GM21390 (cell line): ENCODE measurements around the gene TENM4.

Experiments
- ATAC-seq: cut with Tn5 transposase; IDR thresholded peaks from one replicate; pipeline ENCODE4 v1.9.1; 2021; ENCODE audit not compliant: unreplicated experiment

TENM4 gene

DNA sequence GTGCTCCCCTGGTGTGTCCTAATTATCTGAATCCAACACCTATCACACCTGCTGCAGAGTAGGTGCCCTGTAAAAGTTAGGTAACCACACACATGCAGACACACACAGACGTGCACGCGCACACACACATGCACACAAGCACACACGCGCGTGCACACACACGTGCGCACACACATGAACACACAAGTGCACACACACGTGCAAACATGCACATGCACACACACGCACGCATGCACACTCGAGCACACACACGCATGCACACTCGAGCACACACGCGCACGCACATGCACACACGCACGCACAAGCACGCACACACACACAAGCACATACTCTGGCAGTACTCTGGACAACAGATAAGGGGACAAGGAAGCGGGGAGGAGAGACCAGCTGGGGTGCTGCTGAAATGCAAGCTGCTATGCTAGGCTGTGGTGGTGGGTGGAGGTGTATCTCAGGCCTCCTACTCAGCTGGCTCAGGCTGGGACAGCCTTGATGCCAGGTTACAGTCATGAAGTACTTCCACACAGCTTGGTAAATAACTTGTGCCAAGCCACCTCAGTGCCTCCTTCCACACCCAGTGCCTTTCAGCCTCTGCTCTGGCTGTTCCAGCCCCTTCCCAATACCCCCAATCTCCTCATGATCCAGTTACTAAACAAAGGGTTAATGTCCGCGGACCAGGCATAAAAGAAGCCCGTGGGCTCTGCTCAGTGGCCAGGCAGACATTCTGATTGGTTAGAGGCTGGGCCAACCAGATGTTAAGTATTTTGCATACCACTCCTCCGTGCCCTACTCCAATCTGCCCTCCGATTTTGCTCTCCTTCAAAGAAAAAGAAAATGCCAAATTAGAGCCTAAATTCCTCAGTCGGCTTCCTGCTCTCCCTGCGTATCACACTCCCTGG is 374.1 kb downstream of the TENM4 start:
- ATAC-seq: no peak

DNA sequence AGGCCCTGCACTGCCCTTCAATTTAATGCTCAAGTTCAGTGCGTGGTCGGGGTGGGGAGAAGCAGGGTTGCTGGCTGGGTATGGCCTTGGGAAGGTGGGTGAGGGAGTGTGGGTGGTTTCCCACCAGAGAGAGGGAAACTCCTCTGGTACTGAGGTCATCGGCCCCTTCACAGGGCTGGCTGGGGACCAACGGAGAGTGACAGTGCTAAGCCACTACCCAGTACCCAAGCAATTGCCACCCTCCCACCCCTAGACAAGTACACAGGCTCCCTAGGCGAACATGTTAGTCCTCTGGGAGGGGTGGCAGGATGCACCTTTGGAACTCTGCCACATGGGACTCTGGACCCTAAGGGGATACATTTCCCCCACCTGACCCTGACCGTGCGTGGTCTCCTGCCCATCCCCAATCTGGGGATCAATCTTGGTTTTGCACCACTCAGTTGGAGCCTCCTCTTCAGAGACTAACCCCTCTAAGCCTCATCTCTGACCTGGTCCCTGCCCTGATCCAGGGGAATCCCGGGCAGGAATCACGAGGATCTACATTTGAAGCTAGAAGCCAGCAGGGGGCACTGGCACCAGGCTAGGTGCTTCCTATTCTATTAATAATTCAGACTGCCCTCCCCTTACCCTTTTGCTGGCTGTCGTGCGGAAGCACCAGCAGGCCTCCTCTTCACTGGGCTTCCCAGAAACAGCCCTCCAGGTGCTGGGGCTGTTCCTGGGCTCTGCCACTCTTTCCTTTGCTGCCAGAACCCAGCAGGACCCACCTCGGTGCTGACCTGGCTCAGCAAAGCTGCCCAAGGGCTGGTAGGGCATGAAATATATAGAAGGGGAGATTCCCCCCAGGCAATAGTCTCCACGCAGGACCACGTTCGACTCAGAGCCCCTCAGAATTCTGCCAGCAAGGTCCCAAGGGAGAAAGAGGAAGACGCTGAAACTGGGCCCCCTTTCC is 377.7 kb downstream of the TENM4 start:
- no peak for ATAC-seq

DNA sequence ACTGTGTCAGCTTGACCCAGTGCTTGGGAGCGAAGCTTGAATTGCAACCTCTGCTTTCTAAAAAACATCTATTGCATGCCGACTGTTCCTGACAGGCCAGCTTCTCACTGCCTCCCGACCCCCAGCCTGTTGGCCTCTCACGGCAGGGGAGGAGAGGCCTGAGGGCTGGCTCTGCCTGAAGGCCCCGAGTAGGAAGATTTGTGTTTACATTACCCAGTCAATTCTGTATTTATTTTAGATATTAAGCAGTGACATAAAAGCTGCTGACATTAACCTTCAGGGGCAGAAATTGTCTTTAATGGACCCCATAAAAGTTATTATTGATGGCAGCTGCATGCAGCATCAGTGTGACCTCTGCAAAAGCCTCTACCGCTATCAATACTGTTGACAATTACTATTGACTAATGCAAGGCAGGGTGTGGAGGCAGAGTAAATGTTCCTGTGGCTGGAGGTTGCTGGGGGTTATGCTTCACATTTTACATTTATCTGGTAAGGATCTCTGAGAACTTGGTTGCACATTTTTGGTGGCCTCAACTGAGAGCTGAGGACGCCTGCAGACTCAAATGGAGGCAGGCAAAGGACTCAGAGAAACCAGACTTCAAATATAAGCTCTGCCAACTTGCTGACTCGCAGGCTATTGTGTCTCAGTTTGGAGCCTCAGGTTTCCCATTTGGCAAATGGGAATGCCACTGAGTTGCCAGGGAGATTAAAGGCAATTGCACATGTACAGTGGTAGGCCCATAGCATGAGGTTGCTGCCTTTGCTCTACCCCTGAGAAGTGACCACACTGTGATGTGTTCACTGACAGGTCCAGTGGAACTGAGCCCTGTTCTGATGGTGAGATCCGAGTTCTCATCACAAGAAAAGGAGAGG is 380.5 kb downstream of the TENM4 start:
- ATAC-seq: no peak

DNA sequence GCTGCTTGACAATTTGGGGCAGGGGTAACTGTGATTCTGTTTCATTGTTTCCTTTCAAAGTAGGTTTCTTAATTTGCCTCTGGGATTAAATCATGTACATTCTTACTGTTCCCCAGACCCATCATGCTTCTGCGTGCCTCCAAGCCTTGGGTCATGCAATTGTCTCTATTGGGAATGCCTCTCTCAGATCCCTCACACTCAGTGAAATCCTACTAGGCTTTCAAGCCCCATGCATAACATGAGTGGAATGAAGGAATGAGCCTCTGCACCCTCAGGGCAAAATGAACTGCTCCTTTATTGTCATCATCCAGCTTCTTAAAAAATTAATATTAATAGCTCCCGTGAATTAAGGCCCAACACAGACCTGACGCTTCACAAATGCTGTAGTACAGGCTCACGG is 381.7 kb downstream of the TENM4 start:
- ATAC-seq: no peak

DNA sequence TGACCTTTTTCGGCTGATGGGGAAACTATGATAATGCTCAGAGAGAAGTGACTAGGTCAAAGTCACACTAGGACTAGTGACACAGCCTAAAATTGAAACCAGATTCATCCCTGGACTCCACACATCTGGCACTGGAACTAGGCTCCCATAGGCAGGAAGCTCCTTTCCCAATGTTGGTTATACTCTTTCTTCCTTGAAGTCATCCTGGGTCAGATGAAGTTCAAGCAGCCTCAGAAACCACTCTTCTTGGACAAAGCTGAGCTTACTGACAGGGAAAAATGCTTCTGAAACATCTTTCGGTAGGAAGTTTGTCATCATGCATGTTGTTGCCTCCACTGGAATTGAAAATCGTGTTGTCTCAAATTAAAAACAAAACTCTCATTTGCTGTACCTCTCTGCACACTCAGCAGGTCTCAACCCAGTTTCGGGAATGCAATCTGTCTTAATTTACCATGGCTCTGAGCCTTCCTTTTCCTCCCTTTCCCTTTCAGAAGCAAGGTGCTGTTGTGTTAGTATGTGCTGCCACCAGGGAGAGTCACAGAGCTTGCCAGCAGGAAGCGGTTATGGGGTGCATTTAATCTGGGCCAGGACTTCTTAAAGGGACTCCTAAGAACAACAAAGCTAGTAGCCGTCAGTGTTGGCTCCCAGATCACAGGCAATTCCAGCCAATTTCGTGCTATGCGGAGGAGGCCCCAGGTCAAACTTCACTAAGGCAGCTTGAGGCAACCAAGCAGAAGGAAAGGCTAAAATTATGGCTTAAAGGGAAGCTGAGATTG is 384.8 kb downstream of the TENM4 start:
- no peak for ATAC-seq

DNA sequence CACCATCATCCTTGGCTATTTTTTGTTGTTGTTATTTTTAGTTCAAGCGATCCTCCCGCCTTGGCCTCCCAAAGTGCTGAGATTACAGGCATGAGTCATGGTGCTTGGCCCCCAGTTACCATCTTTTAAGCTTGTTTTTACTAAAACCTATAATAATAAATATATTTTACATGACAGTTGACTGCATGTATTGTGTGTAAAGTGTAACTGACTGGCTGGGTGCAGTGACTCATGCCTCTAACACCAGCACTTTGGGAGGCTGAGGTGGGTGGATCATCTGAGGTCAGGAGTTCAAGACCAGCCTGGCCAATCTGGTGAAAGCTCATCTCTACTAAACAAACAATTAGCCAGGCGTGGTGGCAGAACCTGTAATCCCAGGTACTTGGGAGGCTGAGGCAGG is 386.2 kb downstream of the TENM4 start:
- ATAC-seq: no peak

DNA sequence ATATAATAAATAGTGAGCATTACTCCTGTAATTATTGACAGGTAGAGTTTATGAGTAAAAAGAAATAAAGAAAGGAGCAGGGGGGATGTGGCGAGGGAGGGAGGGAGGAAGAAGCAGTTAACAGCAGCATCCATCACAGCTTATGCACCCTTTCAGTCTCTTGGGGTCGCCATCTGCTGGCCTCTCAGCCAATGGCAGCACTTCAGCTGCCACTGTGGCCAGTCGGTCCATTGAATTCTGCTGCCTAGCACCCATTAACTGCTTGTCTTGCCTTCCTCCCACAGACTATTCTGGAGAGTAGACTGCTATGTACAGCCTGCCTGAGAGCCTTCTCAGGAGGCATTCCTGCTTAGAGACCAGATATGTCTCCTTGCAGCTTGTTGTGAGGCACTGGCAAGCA is 388.3 kb downstream of the TENM4 start:
- no peak for ATAC-seq

DNA sequence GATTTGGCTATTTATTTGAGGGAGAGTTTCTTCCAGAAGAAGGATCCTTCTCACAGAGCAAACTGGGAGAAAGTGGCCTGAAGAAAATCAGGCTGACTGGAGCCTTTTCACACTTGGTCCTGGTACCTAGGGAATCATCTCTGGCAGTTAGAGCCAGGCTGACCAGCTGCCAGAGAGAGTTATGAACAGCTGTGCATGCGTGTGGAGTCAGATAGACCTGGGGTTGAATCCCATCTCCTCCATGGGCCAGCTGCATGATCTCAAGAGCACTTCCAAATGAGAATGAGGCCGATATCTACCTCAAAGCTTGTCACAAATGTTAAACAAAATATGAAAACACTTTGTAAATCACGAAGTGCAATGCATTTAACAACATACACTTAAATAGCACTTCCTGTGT is 390.0 kb downstream of the TENM4 start:
- ATAC-seq: no peak

DNA sequence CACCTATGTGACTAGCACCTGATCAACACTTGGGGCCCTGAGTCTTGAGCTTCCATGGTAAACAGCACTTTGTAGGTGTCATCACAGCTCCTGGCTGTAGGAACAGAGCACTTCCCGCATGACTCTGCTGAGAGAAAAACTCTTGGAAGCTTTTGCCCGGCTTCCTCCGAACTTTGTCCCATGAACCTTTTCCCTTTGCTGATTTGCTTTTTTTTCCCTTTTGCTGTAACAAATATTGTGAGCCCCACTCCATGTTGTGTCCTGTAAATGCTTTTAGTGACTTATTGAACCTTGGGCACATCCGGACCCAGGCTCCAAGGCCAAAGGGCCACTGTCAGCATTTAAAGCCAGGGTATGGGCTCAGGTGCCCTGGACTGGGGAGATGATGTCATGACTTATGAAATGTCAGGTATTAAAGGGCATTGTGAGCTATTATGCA is 391.1 kb downstream of the TENM4 start:
- ATAC-seq: no peak

DNA sequence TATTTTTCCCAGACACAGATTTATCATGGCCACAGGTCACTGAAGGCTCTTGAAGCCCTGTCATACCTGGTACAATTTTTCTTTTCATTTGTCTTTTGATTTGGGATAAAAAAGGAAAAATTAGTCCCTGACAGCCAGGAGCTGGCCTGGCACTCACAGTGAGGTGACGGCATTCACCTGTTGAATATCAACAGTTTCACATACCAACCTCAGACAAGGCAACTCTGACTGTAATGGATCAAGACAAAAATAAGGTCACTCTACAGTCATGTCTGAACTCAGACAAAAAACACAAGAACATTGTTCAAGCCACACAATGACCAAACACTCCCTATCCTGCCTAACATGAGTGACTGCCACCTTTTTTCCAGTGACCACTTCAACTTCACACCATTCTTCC is 392.9 kb downstream of the TENM4 start:
- no peak for ATAC-seq

DNA sequence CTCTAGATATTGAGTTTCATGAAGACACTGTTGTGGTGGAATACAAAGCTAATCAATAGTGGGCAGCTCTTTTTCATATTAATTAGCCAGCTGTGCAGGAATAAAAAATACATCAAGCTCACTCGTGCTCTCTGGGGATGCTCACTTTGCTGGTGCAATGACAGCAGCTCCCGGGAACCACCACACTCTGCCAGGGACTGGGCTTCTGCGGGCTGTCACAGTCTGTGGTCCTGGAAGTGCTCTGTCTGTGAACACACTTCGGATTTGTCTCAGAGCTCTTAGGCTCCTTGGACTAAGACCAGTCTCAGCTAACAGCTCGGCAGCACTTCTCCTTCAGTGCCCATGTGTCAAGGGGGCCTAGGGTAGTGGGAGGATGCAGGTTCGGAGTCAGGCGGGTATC is 393.5 kb downstream of the TENM4 start:
- ATAC-seq: no peak

DNA sequence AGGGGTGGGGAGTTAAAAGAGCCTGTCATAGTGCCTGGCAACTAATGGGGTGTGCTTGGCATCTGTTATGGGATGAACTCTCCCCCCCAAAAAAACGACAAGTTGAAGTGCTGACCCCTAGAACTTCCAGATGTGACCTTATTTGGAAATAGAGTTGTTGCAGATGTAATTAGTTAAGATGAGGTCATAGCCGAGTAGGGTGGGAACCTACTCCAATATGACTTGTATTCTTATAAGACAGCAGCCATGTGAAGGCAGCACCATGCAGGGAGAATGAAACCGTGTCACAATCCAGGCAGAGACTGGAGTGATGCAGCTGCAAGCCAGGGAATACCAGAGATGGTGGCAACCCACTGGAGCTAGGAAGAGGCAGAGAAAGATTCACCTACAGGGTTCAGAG is 394.5 kb downstream of the TENM4 start:
- ATAC-seq: no peak

DNA sequence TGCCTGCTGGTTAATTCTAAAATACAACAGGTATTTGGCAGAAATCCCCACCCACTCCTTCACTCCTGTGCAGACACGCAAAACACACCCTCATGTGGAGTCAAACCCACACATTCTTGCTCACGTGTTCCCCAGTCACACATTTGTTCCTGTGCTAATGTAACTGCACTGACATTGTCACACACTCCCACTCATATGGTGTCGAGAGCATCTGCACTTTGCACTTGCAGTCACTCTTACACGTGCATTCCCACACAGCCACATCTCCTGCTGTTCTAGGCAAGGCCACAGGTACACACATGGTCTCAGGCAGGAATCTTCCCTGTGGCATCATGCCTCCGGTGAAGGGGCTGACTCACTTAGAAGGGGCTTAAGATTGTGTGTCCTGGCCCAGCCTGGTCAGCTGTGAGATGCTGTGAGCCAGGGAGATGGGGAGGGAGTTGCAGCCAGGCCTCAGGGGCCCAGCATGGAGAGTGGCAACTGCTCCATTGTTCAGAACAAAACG is 395.0 kb downstream of the TENM4 start:
- ATAC-seq: no peak

DNA sequence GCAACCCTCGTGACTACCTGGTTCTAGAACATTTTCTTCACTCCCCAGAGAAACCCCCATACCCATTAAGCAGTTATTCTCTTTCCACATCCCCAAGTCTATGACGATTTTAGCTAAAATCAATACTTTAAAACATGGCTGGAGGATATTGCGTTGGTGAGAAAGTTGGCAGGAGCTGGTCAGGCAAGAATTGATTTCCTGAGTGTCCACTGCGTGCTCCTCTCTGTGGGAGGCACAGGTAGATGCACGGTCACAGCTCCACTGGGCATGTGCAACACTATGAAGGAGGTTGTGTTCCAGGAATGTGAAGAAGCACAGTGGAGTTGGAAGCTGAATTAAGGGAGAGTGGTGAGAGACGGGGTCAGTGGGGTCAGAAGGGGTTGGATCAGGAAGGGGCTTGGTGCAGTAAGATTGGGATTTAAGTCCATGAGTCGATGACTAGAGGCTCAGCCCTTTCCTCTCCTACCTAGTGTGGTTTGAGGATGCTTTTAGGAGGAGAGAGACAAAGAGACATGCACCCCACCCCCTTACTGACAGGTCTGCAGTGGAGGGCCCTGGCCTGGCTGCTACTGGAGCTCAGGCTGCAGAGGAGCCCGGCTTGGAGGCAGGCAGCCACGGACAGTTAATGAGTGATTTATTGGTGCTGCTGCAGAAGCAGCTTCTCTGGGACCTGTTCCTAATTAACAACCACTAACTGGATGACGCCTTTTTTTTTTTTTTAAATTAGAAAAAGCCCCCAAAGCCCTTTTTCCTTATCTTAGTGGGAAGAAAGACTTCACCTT is 395.6 kb downstream of the TENM4 start:
- ATAC-seq: no peak

DNA sequence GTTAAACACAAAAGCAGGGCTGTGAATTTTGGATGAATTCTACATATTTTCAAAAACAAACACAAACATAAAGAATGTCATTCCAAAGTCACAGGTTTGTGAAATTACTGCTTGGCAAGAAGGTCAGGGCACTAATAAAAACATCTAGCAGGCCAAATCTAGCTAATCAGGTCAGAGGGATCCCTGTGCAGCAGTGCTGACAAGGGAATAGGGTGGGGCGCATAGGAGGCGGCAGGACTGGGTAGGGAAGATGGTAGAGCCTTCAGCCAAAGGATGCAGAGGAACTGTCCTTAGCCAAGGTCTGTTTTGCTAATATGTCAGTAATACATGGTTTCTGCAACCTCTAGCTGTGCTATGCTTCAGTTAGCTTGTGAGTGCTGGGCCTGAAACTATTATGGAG is 396.6 kb downstream of the TENM4 start:
- ATAC-seq: no peak

DNA sequence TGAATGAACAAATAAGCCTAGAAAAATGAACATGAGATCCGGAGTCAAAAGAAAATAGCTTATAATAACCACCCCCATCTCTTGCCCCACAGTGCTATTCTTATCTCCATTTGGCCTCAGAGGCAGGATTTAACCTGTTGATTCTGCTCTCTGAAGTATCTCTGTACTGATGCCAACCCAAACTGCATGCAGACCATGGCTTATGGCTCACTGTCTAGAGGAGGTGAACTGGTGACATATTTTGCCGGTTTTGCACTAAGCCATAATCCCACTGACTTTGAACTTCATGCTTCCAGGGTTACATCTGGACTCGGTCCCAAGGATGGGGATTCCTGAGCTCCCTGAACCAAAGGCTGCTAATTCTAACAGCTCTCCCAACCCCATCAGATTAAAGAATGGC is 397.1 kb downstream of the TENM4 start:
- no peak for ATAC-seq

DNA sequence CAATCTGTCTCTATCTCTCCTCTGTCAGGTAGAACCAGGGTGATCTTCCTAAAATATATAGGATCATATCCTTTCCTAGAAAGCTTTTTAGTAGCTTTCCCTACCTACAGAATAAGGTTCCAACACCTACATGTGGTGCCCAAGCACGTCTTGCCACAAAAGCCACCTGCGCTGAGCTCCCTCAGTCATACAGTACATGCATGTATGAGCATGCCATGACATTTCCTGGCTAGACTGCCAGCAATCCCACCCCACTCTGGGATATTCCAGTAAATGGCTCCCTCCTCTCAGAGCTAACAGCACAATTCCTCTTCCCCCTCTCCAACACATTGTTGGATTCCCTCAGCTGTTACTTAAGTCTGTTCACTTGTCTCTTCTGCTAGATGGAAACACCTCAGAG is 398.0 kb downstream of the TENM4 start:
- no peak for ATAC-seq

DNA sequence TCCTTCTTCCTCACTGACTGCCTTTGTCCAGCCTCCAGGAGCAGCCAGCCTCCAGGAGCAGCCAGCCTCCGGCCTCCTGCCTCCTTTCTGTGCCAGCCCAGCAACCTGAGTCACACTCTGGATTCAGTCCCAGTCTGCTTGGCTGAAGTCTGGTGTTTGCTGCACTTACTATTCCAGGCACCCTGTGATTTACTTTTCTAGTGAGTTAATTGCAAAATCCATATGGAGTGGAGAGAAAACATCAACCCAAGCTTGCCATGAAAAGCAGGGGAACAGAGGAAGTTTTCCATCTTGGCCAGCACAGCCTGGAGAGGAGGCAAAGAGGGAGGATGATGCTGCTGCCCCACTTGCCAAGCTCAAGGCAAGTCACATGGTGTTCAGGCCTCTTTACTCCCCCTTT is 400.5 kb downstream of the TENM4 start:
- ATAC-seq: no peak

DNA sequence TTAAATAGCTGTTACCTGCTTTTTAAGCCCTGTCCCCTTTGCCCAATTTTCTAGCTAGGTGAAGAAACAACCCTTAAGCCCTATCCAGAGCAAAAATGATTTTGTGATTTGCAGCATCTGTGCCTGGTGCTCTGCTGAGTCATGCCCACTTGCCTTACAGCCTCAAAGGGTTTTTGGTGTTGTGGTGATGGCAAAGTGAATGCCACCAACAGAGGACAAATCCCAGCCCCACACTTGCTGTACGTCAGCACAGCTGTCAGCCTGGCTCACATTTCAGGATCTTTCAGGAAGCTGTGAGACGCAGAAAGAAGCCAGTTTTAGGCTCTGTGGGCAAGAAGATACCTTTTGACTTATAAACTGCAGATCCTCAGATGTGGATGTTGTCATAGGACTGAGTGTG is 401.7 kb downstream of the TENM4 start:
- ATAC-seq: no peak
